Neural crest cell (in vitro differentiated cells): ENCODE measurements around the gene DPH6. TPM values are rescaled to one million over a fixed set of nuclear protein-coding genes. Genes with fewer than 3 reads are reported as not detected.

Source experiments
- DNase-seq: peaks from one replicate; pipeline ENCODE4 v3.0.0; 2021; ENCODE audit warnings: low read depth, mixed read lengths, low spot score
- H3K27ac Mint-ChIP-seq: one replicate; pipeline ENCODE4 v1.8.0; 2021; ENCODE audit warnings: mild to moderate bottlenecking, mixed read lengths; ENCODE audit not compliant: unreplicated experiment
- H3K27me3 Mint-ChIP-seq: 2 replicates; pipeline ENCODE4 v1.8.0; 2021; ENCODE audit warnings: low read depth, mild to moderate bottlenecking, mixed read lengths
- H3K36me3 Mint-ChIP-seq: 2 replicates; pipeline ENCODE4 v1.8.0; 2021; ENCODE audit warnings: low read depth, mild to moderate bottlenecking, mixed read lengths
- H3K4me1 Mint-ChIP-seq: 2 replicates; pipeline ENCODE4 v1.8.0; 2021; ENCODE audit warnings: mixed read lengths
- H3K4me3 Mint-ChIP-seq: one replicate; pipeline ENCODE4 v1.8.0; 2021; ENCODE audit warnings: mild to moderate bottlenecking, mixed read lengths
- H3K9me3 Mint-ChIP-seq: 2 replicates; pipeline ENCODE4 v1.8.0; 2021; ENCODE audit warnings: mixed read lengths
- total RNA-seq: library from RNA; stranded (reverse); gene quantifications from 2 replicates; pipeline ENCODE4 v1.2.1, GENCODE V29; 2021
- TF ChIP-seq, protein P1 (sequence below): fragments of 200-600 bp; sonication (generic); conservative IDR thresholded peaks from 2 replicates; pipeline ENCODE4 v1.5.0; 2021; ENCODE audit warnings: antibody characterized with exemption, mild to moderate bottlenecking

Gene DPH6
- total RNA-seq, 1 donor from 2014 or later, result 20.1 TPM

DNA sequence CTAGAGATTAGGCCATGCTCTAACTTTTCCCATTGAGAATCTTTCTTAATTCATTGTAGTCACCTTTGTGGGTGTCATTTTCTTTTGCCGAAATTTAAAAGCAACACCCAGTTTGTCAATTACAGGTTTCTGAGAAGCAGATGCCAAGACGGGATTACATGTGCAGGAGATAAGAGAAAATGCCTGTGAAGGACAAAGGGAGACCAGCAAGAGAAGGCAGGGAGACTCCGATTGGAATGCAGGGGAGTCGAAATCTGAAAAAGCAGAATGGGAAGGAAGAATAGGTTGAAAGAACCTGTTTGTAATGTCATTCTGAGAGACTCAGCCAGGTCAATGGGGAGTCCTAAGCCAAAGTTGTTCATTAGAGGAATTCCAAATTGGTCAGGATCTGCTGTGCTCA is 3.6 kb upstream of the DPH6 start:
- no peak for DNase-seq
- TF ChIP-seq, protein P1, sequence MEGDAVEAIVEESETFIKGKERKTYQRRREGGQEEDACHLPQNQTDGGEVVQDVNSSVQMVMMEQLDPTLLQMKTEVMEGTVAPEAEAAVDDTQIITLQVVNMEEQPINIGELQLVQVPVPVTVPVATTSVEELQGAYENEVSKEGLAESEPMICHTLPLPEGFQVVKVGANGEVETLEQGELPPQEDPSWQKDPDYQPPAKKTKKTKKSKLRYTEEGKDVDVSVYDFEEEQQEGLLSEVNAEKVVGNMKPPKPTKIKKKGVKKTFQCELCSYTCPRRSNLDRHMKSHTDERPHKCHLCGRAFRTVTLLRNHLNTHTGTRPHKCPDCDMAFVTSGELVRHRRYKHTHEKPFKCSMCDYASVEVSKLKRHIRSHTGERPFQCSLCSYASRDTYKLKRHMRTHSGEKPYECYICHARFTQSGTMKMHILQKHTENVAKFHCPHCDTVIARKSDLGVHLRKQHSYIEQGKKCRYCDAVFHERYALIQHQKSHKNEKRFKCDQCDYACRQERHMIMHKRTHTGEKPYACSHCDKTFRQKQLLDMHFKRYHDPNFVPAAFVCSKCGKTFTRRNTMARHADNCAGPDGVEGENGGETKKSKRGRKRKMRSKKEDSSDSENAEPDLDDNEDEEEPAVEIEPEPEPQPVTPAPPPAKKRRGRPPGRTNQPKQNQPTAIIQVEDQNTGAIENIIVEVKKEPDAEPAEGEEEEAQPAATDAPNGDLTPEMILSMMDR, result no peak
- Mint-ChIP-seq H3K27me3 (no peaks in the 10 kb centered on the region), H3K4me3 (no peak overlapping the region), H3K9me3 (peaks cover 2% of the 10 kb centered on the region), H3K27ac (no peak overlapping the region), H3K36me3 (peaks cover 3% of the 10 kb centered on the region), H3K4me1 (peaks cover 37% of the 10 kb centered on the region)

DNA sequence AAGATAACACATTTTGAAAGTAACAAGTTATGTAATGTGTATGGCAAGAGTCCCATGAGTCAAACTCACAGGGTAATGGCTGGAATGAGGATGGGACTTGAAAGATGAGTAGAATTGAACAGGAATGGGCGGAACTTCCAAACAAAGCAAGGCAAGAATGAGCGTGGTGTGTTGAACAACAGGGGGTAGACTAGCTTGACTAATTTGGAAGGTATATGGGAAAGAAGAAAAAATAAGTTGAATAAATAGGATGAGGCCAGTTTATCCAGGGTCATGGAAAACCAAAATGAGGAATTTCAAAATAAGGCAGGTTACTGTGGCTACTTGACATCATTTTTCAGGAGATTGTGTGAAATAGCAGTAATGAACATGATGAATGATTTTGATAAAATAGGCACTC is 2.5 kb upstream of the DPH6 start:
- Mint-ChIP-seq H3K9me3 (peaks cover 2% of the 10 kb centered on the region), H3K4me3 (peak overlapping the region; percentile 98), H3K27me3 (no peaks in the 10 kb centered on the region), H3K27ac (peak overlapping the region; percentile 14), H3K4me1 (peaks cover 38% of the 10 kb centered on the region), H3K36me3 (peaks cover 3% of the 10 kb centered on the region)
- DNase-seq, result no peak
- TF ChIP-seq, protein P1, result no peak

DNA sequence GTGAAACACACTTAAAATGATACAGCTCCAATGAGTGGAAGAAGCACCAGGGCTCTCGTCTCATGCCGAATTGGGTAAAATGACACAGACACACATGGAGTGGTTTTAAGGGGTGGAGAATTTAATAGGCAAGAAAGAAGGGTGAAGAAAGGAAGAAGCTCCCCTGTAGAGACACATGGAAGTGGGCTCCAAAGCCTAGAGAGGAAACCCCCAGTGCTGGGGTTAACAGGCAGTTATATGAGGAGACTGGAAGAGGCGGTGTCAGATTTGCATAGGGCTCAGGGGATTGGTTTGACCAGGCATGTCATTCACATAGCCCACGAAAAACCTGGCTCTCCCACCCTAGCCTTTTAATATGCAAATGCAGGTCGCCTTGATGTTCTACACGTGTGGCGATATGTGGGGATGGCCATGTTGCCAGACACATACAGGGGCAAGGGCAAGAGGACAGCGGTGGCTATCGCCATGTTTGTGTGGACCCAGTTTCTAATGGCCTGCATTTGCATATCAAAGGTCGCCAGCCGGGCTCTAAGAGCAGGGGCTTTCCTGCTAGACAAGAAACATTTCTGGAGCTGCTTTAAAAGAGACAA is 1.9 kb upstream of the DPH6 start:
- peaks cover 3% of the 10 kb centered on the region for H3K36me3 Mint-ChIP-seq
- H3K4me1 Mint-ChIP-seq, result peaks cover 38% of the 10 kb centered on the region
- TF ChIP-seq, protein P1, result no peak
- H3K9me3 Mint-ChIP-seq, result peaks cover 2% of the 10 kb centered on the region
- peak; percentile 6 for DNase-seq
- H3K27ac Mint-ChIP-seq, result peak overlapping the region; percentile 85
- peak overlapping the region; percentile 98 for H3K4me3 Mint-ChIP-seq
- no peaks in the 10 kb centered on the region for H3K27me3 Mint-ChIP-seq

DNA sequence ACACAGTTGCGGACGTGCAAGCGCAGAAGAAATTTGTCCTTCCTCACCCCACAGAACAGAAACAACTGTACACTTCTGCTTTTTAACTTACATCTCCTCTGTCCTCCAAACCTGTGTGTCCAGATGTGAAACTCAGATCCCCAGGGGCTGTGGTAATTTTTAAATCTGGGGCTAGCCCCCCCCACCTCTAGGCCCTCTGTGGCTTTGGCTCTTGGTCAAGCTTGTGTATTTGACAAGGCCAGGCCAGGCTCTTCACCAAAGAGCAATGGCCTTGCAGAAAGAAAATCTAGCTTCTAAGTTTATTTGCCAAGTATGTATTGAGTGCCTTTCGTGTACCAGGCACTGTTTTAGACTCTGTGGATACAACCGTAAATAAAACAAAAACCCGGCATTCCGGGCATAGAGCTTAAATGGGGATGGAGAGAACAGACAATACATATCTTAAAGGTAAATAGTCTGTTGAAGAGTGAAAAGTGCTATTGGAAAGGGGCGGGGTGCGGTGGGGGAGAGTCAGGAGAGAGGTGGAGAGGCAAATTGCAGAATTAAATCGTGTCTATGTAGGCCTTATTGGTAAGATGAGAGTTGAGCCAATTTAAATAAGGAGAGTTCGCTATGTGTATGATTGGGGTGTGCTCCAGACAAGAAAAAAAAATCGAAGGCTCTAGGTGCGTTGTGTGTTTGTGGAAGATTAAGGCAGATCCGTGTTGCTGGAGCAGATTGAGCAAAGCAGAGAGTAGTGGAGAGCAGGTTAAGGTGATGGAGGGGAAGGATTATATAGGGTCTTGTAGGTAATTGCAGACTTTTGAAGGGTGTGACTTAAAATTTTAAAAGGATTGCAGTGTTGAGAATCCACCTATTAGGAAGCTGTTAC is 781 bp upstream of the DPH6 start:
- Mint-ChIP-seq H3K36me3 (peaks cover 3% of the 10 kb centered on the region), H3K9me3 (peaks cover 2% of the 10 kb centered on the region), H3K4me1 (peaks cover 38% of the 10 kb centered on the region), H3K27ac (peak overlapping the region; percentile 96), H3K27me3 (no peaks in the 10 kb centered on the region), H3K4me3 (peak overlapping the region; percentile 98)
- no peak for DNase-seq
- TF ChIP-seq, protein P1, result no peak

DNA sequence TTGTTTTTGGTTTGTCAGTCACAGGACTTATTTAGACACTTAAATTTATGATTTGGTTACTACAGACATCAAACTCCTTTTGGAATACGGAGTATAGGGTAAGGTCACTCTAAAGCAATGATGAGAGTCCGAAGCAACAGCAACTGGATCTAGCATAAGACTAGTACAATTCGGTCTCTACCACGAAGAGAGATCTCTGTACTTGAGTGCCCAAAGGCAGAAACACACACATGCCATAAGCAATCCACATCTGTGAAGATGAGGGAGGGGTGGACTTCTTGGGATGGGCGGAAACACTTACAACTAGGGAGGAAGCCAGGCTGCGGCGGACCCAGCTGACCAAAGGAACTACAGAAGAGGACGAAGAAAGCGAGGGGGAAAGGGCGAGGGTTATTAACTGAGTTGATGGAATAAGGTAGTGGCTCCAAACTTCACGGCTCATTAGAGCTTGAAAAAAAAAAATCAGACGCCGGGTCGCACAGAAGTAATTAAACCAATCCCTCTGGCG is 595 bp downstream of the DPH6 start:
- no peaks in the 10 kb centered on the region for H3K27me3 Mint-ChIP-seq
- TF ChIP-seq, protein P1, result peak; percentile 23
- peaks cover 2% of the 10 kb centered on the region for H3K9me3 Mint-ChIP-seq
- H3K27ac Mint-ChIP-seq, result peak overlapping the region; percentile 96
- DNase-seq, result peak; percentile 31
- H3K36me3 Mint-ChIP-seq, result peaks cover 3% of the 10 kb centered on the region
- H3K4me1 Mint-ChIP-seq, result peaks cover 38% of the 10 kb centered on the region
- peak overlapping the region; percentile 98 for H3K4me3 Mint-ChIP-seq
